SK-N-MC (cell line): Measurements from ENCODE around the gene HPS3.

ENCODE experiments used
- EZH2 ChIP-seq: fragments of 200-600 bp; sonication (generic); IDR thresholded peaks from one replicate; pipeline ENCODE4 v1.6.1; 2017; ENCODE audit warnings: antibody characterized with exemption
- POLR2AphosphoS5 ChIP-seq: IDR thresholded peaks from 2 replicates; pipeline ENCODE4 v1.6.1; 2012; ENCODE audit warnings: mild to moderate bottlenecking, low read depth, low read length, borderline replicate concordance

GRCh38 chr3:149104484-149104883 is 25.0 kb upstream of the HPS3 start:
- TF ChIP-seq POLR2AphosphoS5 (no peak), EZH2 (no peak)
